Measurements from ENCODE around the gene IP6K3.

The IP6K3 gene

DNA sequence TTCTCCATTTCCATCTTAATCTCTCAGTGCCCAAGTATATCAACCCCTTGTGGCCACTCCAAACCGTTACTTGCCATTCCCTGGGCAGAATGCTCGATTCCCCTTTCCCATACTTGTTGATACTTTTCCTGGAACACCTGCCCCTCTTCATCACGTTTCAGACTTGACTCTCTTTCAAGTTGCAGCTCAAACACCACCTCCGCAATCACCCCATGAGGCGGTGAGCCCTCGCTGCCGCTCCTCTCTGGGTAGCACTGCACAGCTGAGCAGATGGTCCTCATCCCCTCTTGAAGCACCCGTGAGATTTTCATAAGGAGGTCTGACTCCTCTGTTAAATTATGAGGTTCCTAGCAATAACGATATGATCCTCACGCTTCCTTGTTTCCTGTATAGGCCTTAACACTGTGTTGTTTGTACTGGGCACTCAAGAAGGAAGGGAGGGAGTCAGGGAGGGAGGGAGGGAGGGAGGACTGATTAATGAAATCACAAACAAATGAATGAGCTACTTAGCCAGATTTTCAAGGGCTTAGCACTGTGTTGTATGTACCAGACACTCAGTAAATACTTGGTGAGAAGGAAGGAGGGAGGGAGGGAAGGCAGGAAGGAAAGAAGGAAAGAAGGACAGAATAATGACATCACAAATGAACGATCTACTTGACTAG lies 27.2 kb downstream of the IP6K3 start:
- peak in 1 of 2 experiments; percentile 27 for DNase-seq

DNA sequence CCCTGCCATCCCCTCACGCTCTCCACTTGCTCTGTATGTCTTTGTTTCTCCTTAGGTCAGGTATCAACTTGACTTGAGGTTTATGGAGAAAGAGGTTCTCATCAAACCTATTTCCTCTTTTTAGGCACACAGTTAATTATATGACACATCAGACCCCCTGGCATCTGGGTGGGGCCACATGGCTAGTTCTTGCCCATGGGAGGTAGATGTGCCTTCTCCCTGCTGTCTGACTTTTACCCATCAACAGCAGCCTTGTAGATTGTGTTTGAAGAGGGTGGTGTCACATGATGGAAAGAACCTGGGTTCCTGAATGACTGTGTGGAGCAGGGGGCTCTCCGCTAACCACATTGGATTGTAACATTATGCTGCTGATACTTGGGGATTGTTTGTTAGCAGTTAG lies 28.0 kb downstream of the IP6K3 start:
- DNase-seq, result peak in 1 of 2 experiments; percentile 20

DNA sequence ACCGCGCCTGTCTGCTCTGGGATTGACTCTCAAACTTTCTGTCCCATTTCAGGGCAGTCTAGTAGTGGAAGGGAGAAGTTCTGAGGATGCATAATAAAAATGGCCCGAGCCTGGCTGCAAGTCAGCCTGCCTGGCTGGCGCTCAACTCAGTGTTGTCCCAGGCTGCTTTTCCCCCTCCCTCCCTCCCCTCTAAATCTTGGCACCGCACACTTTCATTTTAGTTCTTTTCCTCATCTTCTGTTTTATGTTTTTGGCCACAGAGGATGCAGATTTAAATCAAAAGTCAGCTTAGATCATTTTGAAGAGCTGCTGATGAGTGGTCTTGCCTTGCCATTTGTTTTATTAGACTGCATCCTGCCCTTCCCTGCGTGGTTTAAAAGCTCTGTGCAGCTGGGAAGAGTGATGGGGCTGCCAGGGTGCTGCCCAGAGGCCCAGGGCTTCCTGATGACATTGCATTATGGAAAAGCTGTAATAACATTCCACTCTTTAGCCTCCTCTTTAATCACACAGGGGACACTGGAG lies 28.7 kb downstream of the IP6K3 start:
- peak; percentile 47 to 67 for DNase-seq

DNA sequence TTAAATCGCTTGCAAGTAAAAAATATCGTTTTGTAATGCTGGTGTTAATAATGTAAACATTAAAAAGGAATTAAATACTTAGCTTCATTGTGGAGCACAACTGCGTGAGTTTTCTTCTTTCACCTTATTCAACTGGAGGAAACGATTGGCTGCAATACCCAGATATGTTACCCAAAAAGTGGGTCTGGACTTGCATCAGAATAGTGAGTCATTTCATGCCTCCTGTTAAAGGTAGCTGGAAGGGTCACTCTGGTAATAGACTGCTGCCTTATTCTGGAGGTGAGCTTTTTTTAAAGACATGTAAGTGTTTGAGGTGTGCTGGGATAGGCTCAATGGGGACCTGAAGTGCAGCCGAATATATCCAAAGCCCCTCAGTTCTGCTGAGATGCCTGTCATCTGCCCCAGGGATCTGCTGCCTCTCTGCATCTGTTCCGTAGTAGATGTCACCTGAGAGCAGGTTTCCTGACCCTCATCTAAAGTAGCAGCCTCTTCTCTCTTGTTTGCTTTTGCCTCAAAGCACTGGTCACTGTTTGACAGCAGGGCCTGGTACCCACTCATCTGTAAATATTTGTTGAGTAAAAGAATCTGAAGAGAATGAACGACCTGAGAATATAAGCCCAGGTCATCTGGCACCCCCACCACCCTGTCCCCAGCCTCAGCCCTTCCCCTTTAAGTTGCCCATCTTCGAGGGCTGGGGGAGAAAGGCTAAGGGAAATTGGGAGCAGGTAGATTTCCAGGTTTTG lies 29.6 kb downstream of the IP6K3 start:
- peak; percentile 33 to 44 for DNase-seq

DNA sequence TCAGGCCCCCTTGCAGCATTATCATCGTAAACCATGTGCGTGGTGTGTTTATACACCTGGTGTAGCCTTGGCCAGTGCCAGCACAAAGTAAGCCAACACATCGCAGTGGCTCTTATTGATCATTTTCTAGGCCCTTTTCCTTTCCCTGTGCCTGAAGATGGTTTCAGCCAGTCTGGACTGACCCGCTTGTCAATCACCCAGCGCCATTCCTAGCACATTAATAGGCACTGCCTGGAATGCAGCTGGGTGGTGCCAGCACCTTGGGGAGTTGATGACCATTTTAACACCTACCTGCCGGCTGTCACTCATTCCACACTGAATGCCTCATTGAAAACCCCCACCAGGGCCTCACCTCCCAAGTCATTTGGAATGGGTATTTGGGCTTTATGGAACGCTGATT lies 30.3 kb downstream of the IP6K3 start:
- DNase-seq, result peak; percentile 82 to 89

DNA sequence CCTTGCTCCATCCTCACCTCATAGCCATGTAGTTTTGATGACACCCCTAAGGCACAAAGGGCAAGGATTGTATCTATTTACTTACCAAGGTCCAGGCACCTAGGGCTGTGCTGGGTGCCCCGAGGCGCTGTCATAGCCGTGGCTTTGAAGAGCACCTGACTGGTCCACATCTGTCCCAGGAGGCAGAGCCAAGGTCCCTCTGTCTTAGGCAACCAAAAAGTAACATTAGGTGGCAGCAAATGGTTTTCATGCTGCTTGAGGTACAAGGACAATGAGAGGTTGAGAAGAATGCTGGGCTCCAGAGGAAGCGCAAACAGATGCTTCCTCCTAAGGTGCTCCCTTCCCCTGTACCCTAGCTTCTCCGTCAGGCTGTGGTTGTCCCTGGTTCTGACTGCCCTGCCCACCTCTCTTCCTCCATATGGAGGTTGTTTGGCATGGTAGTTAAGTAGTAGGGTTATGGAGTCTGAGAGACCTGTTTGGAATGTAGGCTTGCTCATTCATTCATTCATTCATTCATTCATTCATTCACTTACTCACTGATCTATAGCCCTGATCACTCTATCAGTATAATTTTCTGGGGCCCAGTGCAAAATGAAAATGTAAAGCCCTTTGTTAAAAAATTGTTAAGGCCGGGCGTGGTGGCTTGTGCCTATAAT lies 32.2 kb downstream of the IP6K3 start:
- no peak for DNase-seq

DNA sequence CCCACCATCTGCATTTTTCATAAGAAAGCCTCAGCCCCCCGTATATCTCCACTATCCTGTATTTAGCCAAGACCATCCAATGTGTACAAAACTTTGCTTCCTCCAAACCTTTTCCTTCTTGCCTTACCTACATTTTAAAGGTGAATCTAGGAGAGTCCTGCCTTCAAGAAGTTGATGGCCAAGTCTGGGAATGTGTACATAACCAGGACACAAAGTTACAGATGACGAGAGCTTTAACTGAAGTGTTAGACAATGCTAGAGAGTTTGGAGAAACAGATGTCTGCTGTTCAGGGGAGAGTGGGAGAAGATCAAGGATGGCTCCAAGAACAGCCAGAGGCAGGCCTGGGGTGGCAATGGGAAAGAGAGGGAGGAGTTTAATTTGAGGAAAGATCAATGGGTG lies 32.9 kb downstream of the IP6K3 start:
- DNase-seq, result no peak

DNA sequence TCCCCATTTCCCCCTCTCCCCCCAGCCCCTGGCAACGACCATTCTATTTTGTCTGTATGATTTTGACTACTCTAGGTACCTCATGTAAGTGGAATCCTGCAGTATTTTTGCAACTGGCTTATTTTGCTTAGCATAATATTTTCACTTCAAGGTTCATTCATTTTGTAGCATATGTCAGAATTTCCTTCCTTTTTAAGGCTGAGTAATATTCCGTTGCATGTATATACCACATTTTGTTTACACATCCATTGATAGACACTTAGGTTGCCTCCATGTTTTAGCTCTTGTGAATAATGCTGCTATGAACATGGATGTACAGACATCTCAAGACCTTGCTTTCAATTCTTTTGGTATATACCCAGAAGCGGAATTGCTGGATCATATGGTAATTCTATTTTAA lies 33.8 kb downstream of the IP6K3 start:
- no peak for DNase-seq

DNA sequence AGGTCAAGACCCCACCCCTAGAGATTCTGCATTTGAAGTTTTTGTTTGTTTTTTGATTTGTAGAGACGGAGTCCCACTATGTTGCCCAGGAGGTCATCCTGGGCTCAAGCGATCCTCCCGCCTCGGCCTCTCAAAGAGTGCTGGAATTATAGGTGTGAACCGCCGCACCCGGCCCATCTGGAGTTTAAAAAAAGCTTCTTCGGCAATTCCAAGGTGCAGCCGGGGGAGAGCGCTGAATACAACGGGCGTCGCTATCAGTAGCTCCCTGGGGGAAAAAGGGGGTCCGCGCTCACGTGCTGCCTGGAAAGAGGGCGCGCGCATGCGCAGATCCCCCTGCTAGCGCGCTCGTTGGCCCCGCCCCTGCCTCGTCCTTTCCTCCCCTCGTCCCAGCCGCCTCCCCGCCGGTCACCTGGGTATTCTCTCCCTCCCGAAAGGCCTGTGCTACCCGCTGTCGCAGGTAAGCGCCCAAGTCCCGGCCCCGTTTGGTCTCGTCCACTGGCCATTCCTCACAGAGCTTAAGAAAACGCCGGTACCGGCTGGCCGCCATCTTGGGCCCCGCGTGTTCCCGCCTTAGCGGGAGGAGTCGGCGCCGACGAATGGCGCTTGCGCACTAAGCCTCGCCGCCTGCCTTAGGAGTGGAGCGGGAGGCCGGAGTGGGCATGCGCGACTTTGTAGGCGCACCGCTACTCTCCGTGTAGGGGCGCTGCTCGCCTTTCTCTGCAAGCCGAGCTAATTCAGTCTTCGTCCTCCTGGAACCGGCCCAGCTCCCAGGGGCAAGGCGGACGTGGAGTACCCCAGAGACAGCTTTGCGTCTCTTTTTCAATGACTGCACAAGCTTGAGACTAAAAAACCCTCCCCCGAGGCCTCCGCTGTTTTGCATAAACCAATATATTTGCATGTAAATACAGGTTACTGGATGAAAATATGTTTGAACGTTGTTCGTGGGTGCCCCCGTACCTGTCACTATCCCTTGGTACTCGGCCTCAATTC lies 35.3 kb downstream of the IP6K3 start, which contains the start of gene UQCC2:
Gene UQCC2 (minus strand): TSS at position 561 of the 990 bp plus-strand sequence. CDS start 14 bp downstream, at position 547.
- peak; percentile 93 to 96 for DNase-seq

DNA sequence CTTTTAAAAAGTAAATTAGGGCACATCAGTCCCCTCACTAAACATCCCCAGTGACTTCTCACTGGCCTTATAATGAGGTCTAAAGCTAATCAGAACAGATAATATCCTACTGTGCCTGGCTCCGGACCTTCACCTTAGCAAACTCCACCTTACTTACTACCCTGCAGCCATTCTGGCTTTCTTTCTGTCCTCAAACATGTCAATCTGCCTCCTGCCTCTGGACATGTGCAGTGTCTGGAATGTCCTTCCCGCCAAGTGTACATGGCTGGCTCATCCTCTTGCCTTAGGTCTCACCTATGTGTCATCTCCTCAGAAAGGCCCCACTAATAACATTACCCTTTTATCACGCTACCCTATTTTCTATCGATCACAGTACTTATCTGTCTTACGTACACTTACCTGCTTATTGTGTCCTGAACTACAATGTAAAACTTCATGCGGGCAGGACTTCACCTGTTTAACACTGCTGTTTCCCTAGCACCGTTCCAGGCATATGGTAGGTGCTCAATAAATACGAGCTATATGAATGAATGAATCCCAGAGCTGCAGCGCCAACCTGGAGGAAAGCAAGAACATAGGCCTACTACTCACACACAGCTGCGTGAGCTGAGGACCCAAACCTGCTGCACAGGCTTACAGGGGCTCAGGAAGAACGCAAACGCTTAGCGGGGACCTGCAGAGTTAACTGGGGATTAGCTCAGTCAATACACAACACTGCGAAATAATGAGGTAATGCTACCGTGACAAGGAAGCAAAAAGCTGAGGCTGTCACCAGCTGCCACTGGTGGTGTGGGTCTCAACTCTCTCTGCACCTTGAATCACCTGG lies 36.2 kb downstream of the IP6K3 start:
- peak; percentile 11 to 17 for DNase-seq

DNA sequence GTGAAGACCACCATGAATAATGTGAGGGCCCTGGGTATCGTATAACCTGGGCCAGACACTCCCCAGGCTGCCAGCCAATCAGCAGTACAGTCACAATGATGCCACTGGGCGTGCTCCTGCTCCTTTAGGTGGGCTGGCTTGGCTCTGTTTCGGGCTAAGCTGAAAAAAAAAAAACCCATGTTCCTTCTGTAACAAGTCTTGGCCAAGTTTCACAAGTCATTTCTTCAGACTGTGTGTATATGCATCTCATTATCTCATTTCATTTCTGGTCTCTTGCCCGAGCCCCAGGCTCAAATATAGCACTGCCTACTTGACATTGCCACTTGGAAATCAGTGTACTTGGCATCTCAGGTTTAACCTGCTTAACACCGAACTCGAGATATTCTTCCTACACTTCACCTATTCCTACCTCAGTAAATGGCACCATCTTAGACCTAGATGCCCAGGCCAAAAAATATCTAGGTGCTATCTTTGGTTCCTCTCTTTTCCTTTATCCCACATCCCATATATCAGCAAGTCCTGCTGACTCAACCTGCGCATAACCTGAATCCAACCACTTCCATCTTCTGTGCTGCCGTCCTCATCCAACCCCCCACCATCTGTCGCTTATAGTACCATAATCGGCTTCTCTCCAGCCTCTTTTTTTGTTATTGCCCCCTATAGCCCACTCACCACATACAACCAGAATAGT lies 37.0 kb downstream of the IP6K3 start:
- no peak for DNase-seq

DNA sequence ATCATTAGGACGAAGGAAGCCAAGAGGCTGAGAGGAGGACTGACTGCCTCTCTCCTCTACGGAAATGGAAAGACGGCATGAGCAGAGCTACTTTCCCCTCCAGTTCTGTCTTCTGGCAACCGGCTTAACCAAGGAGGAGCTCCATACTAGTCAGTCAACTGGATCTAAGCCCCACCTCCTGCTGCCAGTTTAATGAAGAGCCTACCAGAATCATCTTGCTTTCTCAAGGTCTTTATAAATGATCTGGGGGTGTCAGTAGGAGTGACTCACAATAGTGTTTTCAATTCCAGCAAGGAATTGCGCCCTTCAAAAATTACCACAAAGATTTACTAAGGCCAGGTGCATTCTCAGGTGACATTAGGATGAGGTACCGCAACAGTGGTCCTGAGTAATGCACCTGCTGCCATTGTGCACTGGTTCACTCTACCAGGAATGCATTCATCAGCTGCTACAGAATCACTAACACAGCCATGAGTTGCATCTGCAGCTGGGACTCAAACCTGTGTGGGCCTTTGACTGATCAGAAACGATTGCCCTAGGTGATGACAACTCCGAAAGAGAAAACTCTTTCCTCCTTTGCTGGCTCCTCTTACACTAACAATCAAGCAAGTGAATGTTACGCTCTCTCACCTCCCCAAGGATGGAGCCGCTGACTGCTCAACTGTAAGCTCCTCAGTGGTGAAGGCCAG lies 38.0 kb downstream of the IP6K3 start:
- DNase-seq, result no peak

DNA sequence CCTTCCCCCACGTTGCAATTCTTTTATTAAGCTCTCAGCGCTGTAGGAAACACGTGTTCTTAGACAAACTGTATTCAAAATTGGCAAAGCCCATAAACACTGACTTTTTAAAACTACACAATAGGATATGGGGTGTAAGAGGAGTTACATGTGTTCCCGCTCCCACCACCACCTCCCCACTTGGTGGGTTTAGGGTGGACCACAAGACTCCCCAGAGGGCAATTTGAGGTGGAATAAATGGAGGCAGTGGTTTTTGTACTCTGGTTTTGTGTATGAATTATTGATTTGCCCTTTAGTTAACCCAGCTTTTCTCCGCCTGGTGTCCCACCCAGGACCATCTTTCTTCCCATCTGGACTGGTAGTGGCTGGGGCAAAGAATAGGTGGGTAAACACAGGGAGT lies 38.9 kb downstream of the IP6K3 start:
- no peak for DNase-seq

DNA sequence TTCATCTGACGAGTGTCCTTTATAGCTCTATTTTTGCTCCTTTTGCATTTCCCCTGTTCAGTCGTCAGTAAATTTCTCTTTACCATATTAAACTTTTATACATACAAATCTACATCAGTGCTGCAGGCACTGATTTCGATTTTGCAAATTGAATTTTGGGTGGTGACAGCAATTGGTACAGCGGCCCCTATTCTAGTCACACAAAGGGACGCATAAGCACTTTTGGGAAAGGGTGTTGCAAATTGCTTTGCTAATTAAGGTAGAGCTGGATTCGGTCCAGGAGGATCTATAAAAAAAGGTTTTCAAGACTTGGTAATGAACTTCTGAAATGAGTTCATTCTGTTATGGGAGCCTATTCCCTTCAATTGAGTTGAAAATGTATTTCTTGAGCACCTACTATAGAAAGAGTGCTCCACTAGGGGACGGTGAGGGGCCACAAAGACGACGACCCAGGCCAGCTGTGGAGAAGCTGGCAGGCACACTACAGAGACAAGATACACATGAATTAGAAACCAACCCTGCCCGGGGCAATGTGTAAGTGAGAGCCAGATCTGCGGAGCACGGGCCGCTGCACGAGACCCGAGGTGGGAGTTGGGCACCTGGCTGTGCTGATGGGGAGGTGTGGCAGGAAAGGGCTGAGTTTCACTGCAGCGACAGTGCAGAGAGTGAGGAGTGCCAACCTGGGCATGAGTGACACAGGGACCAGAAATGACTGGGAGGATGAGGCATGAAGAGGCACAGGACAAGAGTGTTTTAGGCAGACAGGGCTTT lies 40.6 kb downstream of the IP6K3 start:
- no peak for DNase-seq

DNA sequence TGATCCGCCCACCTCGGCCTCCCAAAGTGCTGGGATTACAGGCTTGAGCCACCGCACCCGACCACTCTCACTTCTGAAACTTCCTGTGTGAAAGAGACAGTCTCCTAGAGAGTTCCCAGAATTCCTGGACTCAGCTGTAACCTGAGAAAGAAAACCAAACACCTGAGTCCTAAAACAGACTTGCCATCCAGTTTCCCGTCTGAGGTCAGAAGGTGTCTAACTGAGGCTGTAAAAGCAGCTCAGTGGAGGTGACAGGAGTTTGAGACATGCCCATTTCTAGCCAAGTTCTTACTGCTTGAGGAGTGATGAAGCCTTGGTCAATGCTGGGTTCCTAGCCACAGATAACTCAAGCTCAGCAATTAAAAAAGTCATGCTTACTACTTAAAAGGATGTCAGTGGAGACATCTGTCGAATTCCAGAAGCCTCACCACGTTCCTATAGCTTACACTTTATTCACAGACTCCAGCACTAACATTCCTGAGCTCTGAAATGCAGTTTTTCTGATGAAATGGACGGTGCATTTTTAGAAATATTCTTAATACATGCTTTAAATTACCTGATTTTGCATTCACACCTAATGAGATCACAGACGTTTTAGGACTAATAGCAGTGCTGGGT lies 41.3 kb downstream of the IP6K3 start:
- no peak for DNase-seq

DNA sequence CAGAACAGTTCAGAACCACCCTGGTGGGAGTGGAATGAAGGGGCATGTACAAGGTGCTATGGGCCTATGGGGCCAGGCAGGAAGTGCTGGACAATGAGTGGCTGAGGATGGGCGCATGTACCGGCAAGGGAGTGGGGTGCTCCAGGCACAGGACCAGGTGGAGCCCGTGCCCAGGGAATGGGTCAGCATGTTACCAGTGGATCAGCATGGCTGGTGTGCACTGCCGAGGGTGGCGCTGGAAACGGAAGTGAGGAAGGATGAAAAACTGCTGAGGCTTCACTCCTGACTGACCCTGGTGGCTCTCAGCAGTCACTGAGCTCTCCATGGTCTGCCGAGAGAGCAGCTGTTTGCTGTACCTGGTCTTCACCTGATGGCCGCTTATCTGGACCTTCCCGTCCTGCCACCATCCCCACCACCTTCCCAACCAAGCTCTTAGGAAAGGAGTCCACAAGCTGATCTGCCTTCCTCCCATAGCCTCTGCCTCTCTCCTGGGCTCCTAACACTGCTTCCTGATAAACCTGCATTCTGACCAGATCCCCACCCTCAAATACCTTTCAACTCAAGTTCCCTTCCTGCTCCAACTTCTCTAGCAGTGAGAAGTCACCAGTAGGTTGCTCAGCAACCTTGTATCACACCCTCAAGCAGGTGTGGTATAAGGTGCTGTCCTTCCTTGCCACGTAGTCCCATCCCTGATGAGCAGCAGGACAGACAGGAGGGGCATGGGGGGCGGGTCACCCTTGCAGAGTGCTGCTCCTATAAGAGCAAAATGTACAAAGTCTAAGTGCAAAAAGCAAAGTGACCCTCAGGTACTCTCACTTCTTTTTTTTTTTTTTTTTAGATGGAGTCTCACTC lies 42.3 kb downstream of the IP6K3 start:
- DNase-seq, result no peak

DNA sequence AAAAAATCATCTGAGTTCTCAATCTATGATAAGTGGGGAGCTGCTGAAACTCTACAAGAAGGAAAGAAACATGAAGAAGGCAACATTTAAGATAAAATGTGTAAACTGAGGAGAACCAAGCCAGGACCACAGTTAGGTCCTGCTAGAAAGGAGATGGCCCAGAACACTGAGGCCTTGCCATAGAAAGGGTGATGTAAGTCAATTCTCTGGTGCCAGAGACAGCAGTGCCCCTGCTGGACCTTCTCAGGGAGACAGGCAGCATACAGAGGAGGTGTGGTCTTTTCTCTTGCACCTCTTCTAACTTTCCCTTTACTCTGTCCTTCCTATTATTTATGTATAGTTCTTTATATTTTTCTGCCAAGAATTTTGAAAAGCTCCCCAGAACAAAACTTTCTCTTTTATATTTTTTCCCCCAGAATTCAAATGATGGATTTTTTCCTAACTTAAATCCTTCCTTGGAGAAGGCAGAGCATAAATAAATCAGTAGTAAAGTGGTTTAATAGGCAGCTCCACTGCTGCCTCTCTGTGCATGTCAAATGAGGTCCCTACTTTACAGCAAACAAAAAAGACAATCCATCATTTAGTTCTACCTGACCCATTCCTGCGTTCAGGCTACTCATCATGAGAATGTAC lies 44.2 kb downstream of the IP6K3 start:
- DNase-seq, result peak; percentile 15 to 24

All from SHP77 (cell line).